ENCODE data around the gene CLEC16A.

DNA sequence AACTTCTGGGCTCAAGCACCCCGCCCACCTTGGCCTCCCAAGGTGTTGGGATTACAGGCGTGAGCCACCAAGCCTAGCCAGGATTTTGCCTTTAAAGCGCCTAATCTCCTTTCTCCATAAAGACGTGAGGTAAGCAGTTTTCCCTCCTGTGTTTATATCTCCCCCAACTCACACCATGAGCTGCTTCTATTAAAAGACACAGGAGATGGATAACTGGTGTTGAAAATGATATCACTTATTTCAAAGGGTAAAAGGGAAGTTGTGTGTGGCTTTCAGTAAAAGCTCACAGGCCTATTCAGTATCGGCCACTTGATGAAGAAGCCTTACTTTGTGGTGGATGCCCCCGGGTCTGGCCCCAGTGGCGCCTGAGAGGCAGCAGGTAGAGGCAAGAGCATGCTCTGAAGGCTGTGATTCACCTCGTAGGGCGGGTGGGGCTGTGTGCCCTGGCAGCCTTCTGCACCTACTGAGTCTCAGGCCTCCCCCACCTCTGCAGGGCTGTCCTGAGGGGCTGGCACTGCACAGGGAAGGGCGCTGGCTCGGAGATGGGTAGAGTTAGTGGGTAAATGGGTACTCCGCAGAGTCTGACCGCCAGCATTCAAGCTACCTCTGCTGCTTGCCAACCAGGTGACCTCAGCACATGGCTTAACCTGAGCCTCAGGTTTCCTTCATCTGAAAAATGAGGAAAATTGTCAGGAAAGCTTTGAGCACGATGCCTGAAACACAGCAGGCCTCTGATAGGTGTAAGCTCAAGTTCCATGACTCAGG is 146.8 kb downstream of the CLEC16A start:
- TF ChIP-seq CTCF (IDR thresholded peaks at IDR 0.05) (no peak), POLR2A (IDR thresholded peaks at IDR 0.05) (no peak)
